Ramos (cell line): ENCODE measurements around the gene GP1BA.

ENCODE experiments used
- in situ Hi-C: fragments of 300-500 bp; cut with MboI; formaldehyde crosslinking; loops from one replicate; pipeline ENCODE4 v1.14.3; 2022; ENCODE audit warnings: low sequenced_read_pairs; ENCODE audit not compliant: unreplicated experiment

Gene GP1BA

GRCh38 chr17:4968486-4969046, 36.5 kb downstream of the GP1BA start:
- in situ Hi-C loops = no loop called here

- in situ Hi-C loops = no loop called here
Measured at GRCh38 chr17:4969047-4969550, 37.0 kb downstream of the GP1BA start.

GRCh38 chr17:4969551-4970173, 37.6 kb downstream of the GP1BA start:
- in situ Hi-C loops = no loop called here

- in situ Hi-C loops = no loop called here
Measured at GRCh38 chr17:4970273-4970672, 38.2 kb downstream of the GP1BA start.

- in situ Hi-C loops = no loop called here
Measured at GRCh38 chr17:4971826-4972225, 39.7 kb downstream of the GP1BA start.

- in situ Hi-C loops = no loop called here
Measured at GRCh38 chr17:4972322-4972721, 40.2 kb downstream of the GP1BA start.

GRCh38 chr17:4972752-4973151, 40.7 kb downstream of the GP1BA start:
- in situ Hi-C loops = no loop called here

GRCh38 chr17:4973256-4974114, 41.4 kb downstream of the GP1BA start:
- in situ Hi-C loops = no loop called here

GRCh38 chr17:4974115-4974670, 42.1 kb downstream of the GP1BA start:
- in situ Hi-C loops = no loop called here

- in situ Hi-C loops = no loop called here
Measured at GRCh38 chr17:4978726-4979125, 46.6 kb downstream of the GP1BA start.

- in situ Hi-C loops = no loop called here
Measured at GRCh38 chr17:4980644-4981216, 48.7 kb downstream of the GP1BA start.

- in situ Hi-C loops = no loop called here
Measured at GRCh38 chr17:4982305-4982704, 50.2 kb downstream of the GP1BA start.
